Fibroblast of peridontal ligament (primary cell): ENCODE data around the gene RBPJL.
A peak's percentile ranks its signal among the peaks of the same experiment; 100 is the strongest.
"Not testable (repeated sequence)": the region's sequence is repeated elsewhere in the genome, so short reads cannot be mapped to it uniquely, and the experiment has no call there.

Experiments
- DNase-seq: peaks from one replicate; pipeline ENCODE4 v3.0.0-alpha.2; 2010; ENCODE audit errors: extremely low read depth

The RBPJL gene

GRCh38 chr20:45342855-45343531 is 36.4 kb downstream of the RBPJL start:
- no peak for DNase-seq

GRCh38 chr20:45343532-45344167 is 37.0 kb downstream of the RBPJL start:
- no peak for DNase-seq

GRCh38 chr20:45344168-45344860 is 37.7 kb downstream of the RBPJL start:
- DNase-seq = peak; percentile 89

- DNase-seq = no peak
Measured at GRCh38 chr20:45345104-45345936, 38.7 kb downstream of the RBPJL start.

- DNase-seq = no peak
Measured at GRCh38 chr20:45346291-45346718, 39.7 kb downstream of the RBPJL start.

- DNase-seq = no peak
Measured at GRCh38 chr20:45346851-45347250, 40.2 kb downstream of the RBPJL start.

- DNase-seq = no peak
Measured at GRCh38 chr20:45347297-45347935, 40.8 kb downstream of the RBPJL start.

GRCh38 chr20:45347936-45348778 is 41.5 kb downstream of the RBPJL start, which contains the start of gene SDC4:
Gene SDC4 (minus strand): TSS chr20:45348424. CDS start chr20:45348384, 40 bp downstream.
- peak; percentile 49 for DNase-seq

- peak; percentile 54 for DNase-seq
Measured at GRCh38 chr20:45350217-45350616, 43.6 kb downstream of the RBPJL start.

- DNase-seq = not testable (repeated sequence)
Measured at GRCh38 chr20:45350795-45351194, 44.2 kb downstream of the RBPJL start.

- no peak for DNase-seq
Measured at GRCh38 chr20:45352729-45353128, 46.1 kb downstream of the RBPJL start.

GRCh38 chr20:45353746-45354145 is 47.1 kb downstream of the RBPJL start:
- no peak for DNase-seq

GRCh38 chr20:45354423-45355208 is 48.0 kb downstream of the RBPJL start:
- DNase-seq = no peak

GRCh38 chr20:45355209-45356084 is 48.8 kb downstream of the RBPJL start:
- peak; percentile 82 for DNase-seq

GRCh38 chr20:45358282-45359068 is 51.8 kb downstream of the RBPJL start:
- DNase-seq = peak; percentile 65

- peak; percentile 62 for DNase-seq
Measured at GRCh38 chr20:45359069-45359405, 52.4 kb downstream of the RBPJL start.

- peak; percentile 88 for DNase-seq
Measured at GRCh38 chr20:45359406-45360148, 52.9 kb downstream of the RBPJL start.
